ENCODE results near the gene ZFPL1.

DNA sequence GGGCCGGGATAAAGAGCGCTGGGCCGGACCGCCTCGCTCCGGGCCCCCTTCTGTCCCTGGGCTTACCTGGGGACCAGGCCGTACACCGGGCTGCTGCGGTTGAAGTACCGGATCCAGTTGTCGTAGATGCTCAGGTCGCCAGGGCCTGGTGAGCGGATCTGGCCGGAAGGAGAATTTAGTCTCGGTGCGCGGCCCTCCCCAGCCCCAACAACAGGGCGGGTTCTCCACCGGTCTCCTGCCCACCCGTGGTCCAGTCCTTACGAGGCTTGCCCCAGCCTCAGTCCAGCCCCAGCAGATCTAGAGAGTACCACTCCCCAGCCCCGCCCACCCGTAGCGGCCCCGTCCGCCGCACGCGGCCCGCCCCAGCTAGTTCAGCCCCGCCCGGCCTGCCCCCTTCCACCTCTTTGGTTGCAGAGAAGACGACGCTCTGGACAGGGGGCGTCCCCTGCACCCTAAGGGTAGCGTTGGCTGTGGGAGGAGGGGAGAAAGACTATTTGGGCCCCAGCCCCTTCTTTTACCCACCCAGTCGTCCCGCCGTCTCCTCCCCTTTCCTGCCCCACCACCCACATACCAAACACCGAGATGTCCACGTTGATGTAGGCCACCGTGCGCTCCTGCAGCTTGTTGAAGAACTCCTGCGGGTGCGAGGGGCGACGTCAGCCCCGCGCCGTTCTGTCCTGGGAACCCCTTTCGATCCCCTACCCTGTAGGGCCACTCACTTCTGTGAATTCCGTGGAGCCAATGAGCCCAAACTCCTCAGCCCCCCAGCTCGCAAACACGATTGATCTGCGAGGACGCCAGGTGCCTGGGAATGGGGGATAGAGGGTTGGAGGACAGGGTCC lies 36.2 kb upstream of the ZFPL1 start:
- no peak for TF ChIP-seq CTCF (IDR thresholded peaks at IDR 0.05)
- no peak for TF ChIP-seq POLR2A (IDR thresholded peaks at IDR 0.05)

Measured in adrenal gland (tissue), 5 donors.